PC-3 (cell line): Measurements from ENCODE around the gene UBTD1. TPM values are rescaled to one million over a fixed set of nuclear protein-coding genes. Genes with fewer than 3 reads are reported as not detected.

Experiments used
- ATAC-seq: fragments of 200-7000 bp; cut with Tn5 transposase; 2 replicates; pipeline ENCODE4 v1.9.1; 2020; ENCODE audit warnings: mild to moderate bottlenecking, moderate library complexity
- BruUV-seq: library from RNA; stranded (reverse); fragments of 400-500 nt; replicated peaks from 2 replicates; lab custom pipeline; 2021; lab: Mats Ljungman, UMichigan
- CTCF ChIA-PET: fragments of 300-600 bp; sonication (Branson Sonifier 250); formaldehyde crosslinking; loops from one replicate; lab custom pipeline; 2022; ENCODE audit warnings: antibody characterized with exemption; lab: Charles Lee
- POLR2A ChIA-PET: fragments of 300-600 bp; sonication (Branson Sonifier 250); formaldehyde crosslinking; loops from one replicate; lab custom pipeline; 2022; ENCODE audit warnings: antibody characterized with exemption; ENCODE audit not compliant: unreplicated experiment; lab: Charles Lee
- DNase-seq: peaks from one replicate; pipeline ENCODE4 v3.0.0-alpha.2; 2015
- H2AFZ ChIP-seq: fragments of 300-600 bp; sonication (generic); 2 replicates; pipeline ENCODE4 v1.6.0; 2016; ENCODE audit warnings: antibody characterized with exemption, low read length
- H3F3A ChIP-seq: fragments of 300-600 bp; sonication (generic); one replicate; pipeline ENCODE4 v1.6.0; 2017; ENCODE audit warnings: antibody characterized with exemption, low read length, control low read depth, mild to moderate bottlenecking; ENCODE audit not compliant: unreplicated experiment
- H3K27ac ChIP-seq: fragments of 300-600 bp; sonication (generic); 2 replicates; pipeline ENCODE4 v1.5.1; 2016; ENCODE audit warnings: mild to moderate bottlenecking, low read length
- H3K27me3 ChIP-seq: fragments of 300-600 bp; sonication (generic); 2 replicates; pipeline ENCODE4 v1.6.1; 2016; ENCODE audit warnings: low read length, mixed read lengths
- H3K36me3 ChIP-seq: fragments of 300-600 bp; sonication (generic); 2 replicates; pipeline ENCODE4 v1.6.1; 2016; ENCODE audit warnings: low read depth, mixed run types, low read length, mixed read lengths
- H3K4me1 ChIP-seq: fragments of 300-600 bp; sonication (generic); 2 replicates; pipeline ENCODE4 v1.5.1; 2016; ENCODE audit warnings: low read length; ENCODE audit not compliant: insufficient read depth
- H3K4me2 ChIP-seq: fragments of 300-600 bp; sonication (generic); 2 replicates; pipeline ENCODE4 v1.6.0; 2016; ENCODE audit warnings: low read length
- H3K4me3 ChIP-seq: fragments of 300-600 bp; sonication (generic); 2 replicates; pipeline ENCODE4 v1.5.1; 2016; ENCODE audit warnings: mild to moderate bottlenecking, low read length, mixed read lengths
- H3K79me2 ChIP-seq: fragments of 300-600 bp; sonication (generic); 2 replicates; pipeline ENCODE4 v1.6.1; 2017; ENCODE audit warnings: low read length, mixed read lengths
- H3K9ac ChIP-seq: fragments of 300-600 bp; sonication (generic); 2 replicates; pipeline ENCODE4 v1.6.0; 2016; ENCODE audit warnings: mild to moderate bottlenecking, low read length
- H3K9me2 ChIP-seq: fragments of 300-600 bp; sonication (generic); replicated peaks from 2 replicates; pipeline ENCODE4 v1.6.1; 2016; ENCODE audit warnings: mixed run types, low read length, mixed read lengths
- H3K9me3 ChIP-seq: fragments of 300-600 bp; sonication (generic); 2 replicates; pipeline ENCODE4 v1.6.1; 2016; ENCODE audit warnings: low read length, mixed read lengths
- H4K20me1 ChIP-seq: fragments of 300-600 bp; sonication (generic); 2 replicates; pipeline ENCODE4 v1.6.1; 2016; ENCODE audit warnings: low read length, mixed read lengths
- CTCF ChIP-seq: fragments of 300-600 bp; sonication (generic); conservative IDR thresholded peaks from 2 replicates; pipeline ENCODE4 v1.5.1; 2017; ENCODE audit warnings: antibody characterized with exemption, low read depth, mild to moderate bottlenecking, low read length
- EZH2 ChIP-seq: fragments of 300-600 bp; sonication (generic); IDR thresholded peaks from one replicate; pipeline ENCODE4 v1.6.1; 2017; ENCODE audit warnings: antibody characterized with exemption, mild to moderate bottlenecking, low read length; ENCODE audit not compliant: unreplicated experiment
- EZH2phosphoT487 ChIP-seq: fragments of 300-600 bp; sonication (generic); IDR thresholded peaks from 2 replicates; pipeline ENCODE4 v1.6.1; 2018; ENCODE audit warnings: mild to moderate bottlenecking, antibody characterized with exemption, low read length, borderline replicate concordance
- intact Hi-C: fragments of 100-400 bp; cut with micrococcal nuclease; formaldehyde crosslinking; loops from 2 replicates; pipeline ENCODE4 v1.9.0; 2023
- total RNA-seq: library from RNA; depleted of rRNA; stranded (reverse); fragments of >200 nt; gene quantifications from 2 replicates; pipeline ENCODE4 v1.2.3, GENCODE V29; 2014

UBTD1 gene
- total RNA-seq, 1 experiment from 2014 or later = 18.5 TPM

- H3F3A ChIP-seq = no peaks in the 10 kb centered on the region
- H3K4me1 ChIP-seq = no peaks in the 10 kb centered on the region
- H4K20me1 ChIP-seq = no peaks in the 10 kb centered on the region
- H3K9ac ChIP-seq = no peak overlapping the region
- no TSS peak for BruUV-seq
- intact Hi-C loops = no loop called here
- no peak overlapping the region for H3K4me2 ChIP-seq
- H3K79me2 ChIP-seq = no peaks in the 10 kb centered on the region
- no peaks in the 10 kb centered on the region for H3K36me3 ChIP-seq
- CTCF ChIA-PET = interaction anchor here (0.6 kb wide), 1 partner anchor 330 kb away, joined by 5 read pairs; no protein-coding TSS in a partner anchor
- no peak overlapping the region for H3K4me3 ChIP-seq
- H3K27me3 ChIP-seq = no peaks in the 10 kb centered on the region
- no peaks in the 10 kb centered on the region for H3K9me2 ChIP-seq
- H3K9me3 ChIP-seq = no peaks in the 10 kb centered on the region
- POLR2A ChIA-PET = no interaction called here
- ATAC-seq (peak; percentile 36), DNase-seq (no peak)
- TF ChIP-seq CTCF = no peak
- no peak for TF ChIP-seq EZH2
- no peak for TF ChIP-seq EZH2phosphoT487
- no peak overlapping the region for H2AFZ ChIP-seq
- H3K27ac ChIP-seq = no peak overlapping the region
These were observed 110.4 kb downstream of the UBTD1 start for GRCh38 chr10:97608991-97609561.

- DNase-seq (no peak), ATAC-seq (no peak)
- Histone ChIP-seq H3K9ac (no peak overlapping the region), H3K9me3 (no peaks in the 10 kb centered on the region), H3K9me2 (no peaks in the 10 kb centered on the region), H3K27ac (no peak overlapping the region), H3K4me1 (no peaks in the 10 kb centered on the region), H3F3A (no peaks in the 10 kb centered on the region), H3K27me3 (no peaks in the 10 kb centered on the region), H3K36me3 (no peaks in the 10 kb centered on the region), H3K79me2 (no peaks in the 10 kb centered on the region), H4K20me1 (no peaks in the 10 kb centered on the region), H3K4me3 (no peak overlapping the region), H2AFZ (no peak overlapping the region), H3K4me2 (no peak overlapping the region)
- no peak for TF ChIP-seq EZH2phosphoT487
- TF ChIP-seq EZH2 = no peak
- no peak for TF ChIP-seq CTCF
- POLR2A ChIA-PET = no interaction called here
- BruUV-seq = no TSS peak
- CTCF ChIA-PET = no interaction called here
- intact Hi-C loops = loop anchor here (10.0 kb wide), 1 partner anchor 57 kb away; no protein-coding TSS in a partner anchor
These were observed 112.7 kb downstream of the UBTD1 start for GRCh38 chr10:97611473-97611872.

GRCh38 chr10:97612386-97612785, 113.7 kb downstream of the UBTD1 start:
- ChIA-PET POLR2A (no interaction called here), CTCF (interaction anchor here (0.6 to 1.5 kb wide), 3 partner anchors 41 to 179 kb away, joined by 3 to 9 read pairs (median 4); partner anchors contain the start of gene ANKRD2)
- Histone ChIP-seq H2AFZ (no peak overlapping the region), H3F3A (no peaks in the 10 kb centered on the region), H3K36me3 (no peaks in the 10 kb centered on the region), H3K9me2 (no peaks in the 10 kb centered on the region), H3K27me3 (no peaks in the 10 kb centered on the region), H3K9ac (no peak overlapping the region), H3K4me2 (no peak overlapping the region), H3K27ac (no peak overlapping the region), H3K4me1 (no peaks in the 10 kb centered on the region), H3K79me2 (no peaks in the 10 kb centered on the region), H3K4me3 (no peak overlapping the region), H4K20me1 (no peaks in the 10 kb centered on the region), H3K9me3 (no peaks in the 10 kb centered on the region)
- BruUV-seq = no TSS peak
- TF ChIP-seq CTCF = peak; percentile 75
- no peak for TF ChIP-seq EZH2phosphoT487
- TF ChIP-seq EZH2 = no peak
- intact Hi-C loops = loop anchor here (1.0 to 10.0 kb wide), 4 partner anchors 38 to 206 kb away; no protein-coding TSS in a partner anchor
- peak; percentile 98 for ATAC-seq
- DNase-seq = peak; percentile 72
